GM21529 (cell line): ENCODE data around the gene HTR2C.
A peak's percentile ranks its signal among the peaks of the same experiment; 100 is the strongest.
"Not testable (repeated sequence)": the region's sequence is repeated elsewhere in the genome, so short reads cannot be mapped to it uniquely, and the experiment has no call there.

Source experiments
- ATAC-seq: cut with Tn5 transposase; IDR thresholded peaks from one replicate; pipeline ENCODE4 v1.9.1; 2021; ENCODE audit not compliant: unreplicated experiment

Gene HTR2C

DNA sequence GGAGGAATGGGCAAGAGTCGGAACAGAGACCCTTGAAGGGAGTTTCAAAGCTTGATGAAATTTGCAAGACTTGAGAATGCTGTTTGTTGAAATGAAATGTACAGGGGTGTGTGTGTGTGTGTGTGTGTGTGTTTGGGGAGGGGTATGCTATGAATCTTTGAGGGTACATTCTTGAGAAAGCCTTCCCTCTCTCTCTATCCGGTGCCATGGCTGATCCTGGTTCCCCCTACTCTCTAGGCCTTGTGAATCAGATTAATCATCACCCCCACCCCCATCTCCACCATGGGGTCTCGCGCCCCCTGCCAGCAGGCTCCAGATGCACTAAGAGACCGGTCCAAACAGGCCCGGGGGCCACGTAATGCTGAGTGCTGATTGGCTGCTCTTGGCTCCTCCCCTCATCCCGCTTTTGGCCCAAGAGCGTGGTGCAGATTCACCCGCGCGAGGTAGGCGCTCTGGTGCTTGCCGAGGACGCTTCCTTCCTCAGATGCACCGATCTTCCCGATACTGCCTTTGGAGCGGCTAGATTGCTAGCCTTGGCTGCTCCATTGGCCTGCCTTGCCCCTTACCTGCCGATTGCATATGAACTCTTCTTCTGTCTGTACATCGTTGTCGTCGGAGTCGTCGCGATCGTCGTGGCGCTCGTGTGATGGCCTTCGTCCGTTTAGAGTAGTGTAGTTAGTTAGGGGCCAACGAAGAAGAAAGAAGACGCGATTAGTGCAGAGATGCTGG is at the start of gene HTR2C:
TSS of gene HTR2C (plus strand) at position 441 of the 729 bp plus-strand sequence. CDS start 142,851 bp downstream, outside the sequence.
- ATAC-seq, result no peak

DNA sequence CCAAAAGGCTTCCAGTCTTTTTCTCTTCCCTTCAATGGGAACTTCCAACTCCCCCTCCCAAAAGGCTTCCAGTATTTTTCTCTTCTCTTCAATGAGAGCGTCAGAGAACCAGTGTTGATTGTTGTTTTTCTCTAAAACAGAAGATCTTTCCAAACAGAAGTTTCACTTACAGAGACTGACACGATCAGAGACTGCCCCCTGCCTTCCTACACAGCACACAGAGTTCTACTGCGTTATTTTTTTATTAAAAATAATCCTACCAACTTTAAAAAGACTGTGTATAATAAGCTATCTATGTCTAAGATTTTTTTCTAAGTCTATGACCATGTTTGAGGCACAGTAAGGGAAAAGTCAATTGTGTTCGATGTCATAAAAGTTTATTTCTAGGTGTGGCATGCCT is 3.5 kb upstream of the HTR2C start:
- no peak for ATAC-seq

DNA sequence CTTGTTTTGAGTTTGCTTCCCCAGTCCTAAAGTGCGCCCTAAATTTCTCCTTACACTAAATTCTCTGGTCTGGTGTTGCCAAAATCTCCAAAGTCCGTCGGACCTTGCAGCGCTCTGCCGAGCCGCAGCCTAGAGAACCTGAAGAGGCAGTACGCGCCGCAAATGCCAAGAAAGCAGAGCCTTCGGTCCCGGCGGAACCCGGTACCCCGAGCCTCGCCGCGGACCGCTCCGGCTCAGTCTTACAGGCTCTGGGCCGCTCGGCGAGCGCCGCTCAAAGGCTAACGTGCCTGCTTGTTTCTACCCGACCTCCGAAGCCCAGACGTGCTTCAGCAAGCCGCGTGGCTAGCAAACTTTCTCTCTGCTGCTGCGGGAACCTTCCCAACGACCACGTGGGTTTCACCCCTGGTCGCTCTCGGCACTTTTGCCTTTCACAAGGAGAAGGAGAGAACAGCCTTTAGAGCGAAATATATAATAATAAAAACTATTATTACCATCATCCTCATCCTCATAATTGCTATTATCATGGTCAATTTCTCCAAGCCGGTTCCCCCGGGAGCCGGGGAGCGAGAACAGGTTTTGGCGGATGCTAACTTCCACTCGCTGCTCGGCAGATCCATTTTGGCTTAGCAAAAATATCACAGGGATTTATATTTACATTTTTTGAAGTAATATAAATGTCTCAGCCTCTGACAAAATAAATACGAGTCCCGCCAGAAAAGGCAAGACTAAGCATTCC is 2.2 kb upstream of the HTR2C start:
- ATAC-seq, result no peak

DNA sequence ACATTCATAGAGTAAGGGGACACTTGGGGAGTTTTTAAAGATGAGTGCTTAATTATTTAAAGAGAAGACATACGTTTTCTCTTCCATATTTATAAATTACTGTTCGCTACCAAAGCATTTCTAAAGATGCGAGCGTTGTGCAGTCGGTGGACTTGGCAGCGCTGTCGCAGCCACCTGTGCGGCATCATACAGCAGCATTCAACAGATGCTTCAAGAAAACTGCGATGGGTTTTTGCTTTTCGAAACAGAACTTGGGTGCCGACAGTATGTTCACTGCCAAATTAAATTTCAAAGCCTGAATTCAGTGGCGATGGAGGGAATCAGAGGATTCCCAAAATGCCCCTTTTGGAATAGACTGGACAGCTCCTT is 1.6 kb upstream of the HTR2C start:
- no peak for ATAC-seq

DNA sequence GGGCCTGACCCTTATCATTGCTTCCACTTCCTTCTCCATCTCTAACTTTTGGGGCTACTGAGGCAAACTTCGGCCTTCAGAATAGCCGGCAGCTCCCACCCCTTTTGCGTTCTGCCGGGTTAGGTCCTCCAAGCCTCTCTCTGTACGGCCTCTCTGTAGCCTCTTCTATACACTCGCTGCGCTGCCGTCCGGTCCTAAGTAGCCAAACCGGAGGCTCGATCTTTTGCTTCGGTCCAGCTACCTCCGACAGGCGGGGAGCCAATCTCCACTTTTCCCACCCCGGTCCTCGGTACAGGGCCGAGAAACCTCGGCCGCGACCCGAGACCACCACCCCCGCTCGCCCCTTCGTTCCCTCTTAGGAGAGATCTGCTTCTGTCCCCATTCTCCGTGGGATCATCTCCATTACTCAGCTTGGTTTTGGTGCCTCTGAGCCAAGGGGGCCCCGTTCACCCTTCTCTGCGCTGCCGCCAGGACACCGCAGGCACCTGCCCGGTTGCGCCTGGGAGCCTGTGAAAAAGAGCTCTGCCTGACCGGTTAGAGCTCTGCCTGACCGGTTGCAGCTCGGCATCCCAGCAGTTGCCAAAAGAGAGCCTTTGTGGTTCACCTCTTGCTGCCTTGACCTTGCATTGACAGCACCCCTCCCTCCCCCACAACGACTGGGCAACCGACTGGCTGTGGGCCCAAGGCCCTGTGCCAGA is 1.0 kb upstream of the HTR2C start:
- no peak for ATAC-seq

DNA sequence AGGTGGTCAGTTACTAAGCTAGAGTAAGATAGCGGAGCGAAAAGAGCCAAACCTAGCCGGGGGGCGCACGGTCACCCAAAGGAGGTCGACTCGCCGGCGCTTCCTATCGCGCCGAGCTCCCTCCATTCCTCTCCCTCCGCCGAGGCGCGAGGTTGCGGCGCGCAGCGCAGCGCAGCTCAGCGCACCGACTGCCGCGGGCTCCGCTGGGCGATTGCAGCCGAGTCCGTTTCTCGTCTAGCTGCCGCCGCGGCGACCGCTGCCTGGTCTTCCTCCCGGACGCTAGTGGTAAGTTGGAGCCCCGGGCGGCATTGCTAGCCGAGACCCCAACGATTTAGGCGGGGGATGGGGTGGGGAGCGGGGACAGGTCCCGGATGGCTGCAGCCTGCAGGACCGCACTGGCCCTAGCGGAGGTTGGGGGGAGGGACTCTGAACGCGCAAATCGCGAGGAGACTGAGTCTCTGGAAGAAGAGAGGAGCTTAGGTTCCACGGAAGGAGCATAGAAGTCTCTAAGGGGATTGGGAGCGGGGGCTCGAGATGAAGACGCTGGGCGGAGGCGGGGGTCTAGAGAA is 573 bp downstream of the HTR2C start:
- ATAC-seq, result no peak

DNA sequence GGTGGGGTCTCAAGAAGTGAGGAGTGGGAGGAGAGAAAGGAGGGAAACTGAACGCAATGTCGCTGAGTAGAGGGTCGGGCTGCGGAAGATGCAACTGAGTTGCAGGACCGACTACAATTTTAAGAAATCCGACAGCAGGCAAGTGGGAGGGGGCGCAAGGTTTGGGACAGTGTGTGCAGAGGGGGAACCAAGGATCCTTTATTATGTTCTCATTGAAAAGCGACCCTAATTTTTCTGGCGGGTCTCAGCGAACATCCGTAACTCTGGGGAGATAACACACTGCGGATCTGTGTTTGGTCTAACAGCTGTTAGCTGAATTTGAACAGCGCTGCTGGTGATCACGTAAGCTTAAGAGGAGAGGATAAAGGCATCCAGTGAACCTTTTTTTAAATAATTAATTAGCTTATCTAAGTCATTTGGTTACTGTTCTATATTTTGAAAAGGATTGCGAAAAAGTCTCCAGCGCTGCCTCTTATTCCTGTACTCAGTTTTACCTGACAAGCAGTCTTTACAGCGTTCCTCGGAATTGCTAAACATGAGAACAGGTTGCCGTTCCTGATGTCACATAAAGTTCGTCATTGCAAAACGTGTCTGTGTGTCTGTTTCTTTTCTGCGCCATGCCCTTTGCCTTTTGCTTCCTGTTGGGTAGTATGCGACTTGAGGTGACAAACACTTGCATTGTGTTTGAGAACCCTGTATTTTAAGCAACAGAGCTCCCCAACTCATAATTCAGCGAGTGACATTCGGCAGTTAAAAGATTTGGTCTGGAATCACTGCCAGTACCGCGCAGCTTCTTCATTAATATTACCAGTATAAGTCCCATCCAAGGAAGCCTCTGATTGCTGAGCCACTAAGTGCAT is 1.3 kb downstream of the HTR2C start:
- ATAC-seq, result no peak

DNA sequence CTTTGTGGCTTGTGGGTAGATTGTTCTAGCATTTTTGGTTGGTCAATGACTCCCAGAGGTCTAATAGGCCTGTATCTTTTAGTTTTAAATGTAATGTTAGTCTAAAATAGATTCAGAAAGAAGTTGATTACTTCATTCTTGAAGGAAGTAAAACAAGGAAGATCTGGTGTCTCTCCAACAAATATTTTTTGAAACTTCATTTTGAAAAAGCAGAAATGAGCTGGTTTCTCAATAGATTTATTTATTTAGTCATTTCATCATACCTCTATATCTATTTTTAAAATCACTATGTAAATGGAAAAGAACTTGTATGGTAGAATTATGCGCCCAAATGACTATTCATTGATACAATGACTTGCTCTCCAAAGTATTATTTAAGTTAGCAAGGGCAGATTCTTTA is 7.2 kb downstream of the HTR2C start:
- ATAC-seq, result no peak

DNA sequence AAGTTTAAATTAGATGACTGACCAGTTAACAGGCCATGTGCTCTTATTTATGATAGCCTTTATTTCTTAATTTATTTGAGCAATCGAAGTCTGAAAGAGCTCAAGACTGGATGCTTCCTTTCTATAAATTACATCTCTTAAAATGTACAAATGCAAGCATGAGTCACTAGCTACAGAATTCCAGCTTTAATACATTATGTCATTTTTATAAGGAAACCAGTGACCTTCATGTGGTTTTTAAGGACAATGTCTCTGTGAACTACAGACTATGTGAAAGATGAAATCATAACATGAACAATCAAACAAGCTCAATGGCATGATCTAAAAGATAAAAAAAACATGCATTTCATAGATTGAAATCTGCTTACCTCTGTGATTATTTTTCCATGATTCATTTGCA is 15.4 kb downstream of the HTR2C start:
- no peak for ATAC-seq

DNA sequence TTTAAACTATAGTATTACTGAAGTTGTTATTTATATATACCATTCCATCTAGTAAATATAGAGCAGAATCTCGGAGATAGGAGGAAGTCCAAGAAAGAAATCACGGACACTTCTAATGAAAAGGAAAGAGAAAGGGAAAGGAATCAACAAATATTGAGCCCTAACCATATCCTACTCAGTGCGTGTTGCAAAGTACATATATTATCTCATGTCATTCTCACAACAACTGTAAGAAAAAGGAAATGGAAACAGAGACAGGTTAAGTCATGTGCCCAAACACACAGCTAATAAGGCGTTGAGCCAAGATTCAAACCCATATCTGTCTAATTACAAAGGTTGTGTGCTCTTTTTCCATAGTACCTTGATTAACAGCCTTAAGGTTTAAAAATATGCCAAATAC is 16.0 kb downstream of the HTR2C start:
- ATAC-seq, result no peak

DNA sequence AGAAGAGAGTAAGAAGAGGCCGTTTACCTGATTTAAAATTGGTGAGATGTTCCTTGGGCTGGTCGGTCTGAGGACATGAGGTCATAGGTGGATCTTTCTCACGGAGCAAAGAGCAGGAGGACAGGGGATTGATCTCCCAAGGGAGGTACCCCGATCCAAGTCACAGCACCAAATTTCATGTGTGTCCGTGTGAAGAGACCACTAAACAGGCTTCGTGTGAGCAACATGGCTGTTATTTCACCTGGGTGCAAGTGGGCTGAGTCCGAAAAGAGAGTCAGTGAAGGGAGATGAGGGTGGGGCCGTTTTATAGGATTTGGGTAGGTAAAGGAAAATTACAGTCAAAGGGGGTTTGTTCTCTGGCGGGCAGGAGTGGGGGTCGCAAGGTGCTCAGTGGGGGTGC is 22.7 kb downstream of the HTR2C start:
- ATAC-seq, result not testable (repeated sequence)

DNA sequence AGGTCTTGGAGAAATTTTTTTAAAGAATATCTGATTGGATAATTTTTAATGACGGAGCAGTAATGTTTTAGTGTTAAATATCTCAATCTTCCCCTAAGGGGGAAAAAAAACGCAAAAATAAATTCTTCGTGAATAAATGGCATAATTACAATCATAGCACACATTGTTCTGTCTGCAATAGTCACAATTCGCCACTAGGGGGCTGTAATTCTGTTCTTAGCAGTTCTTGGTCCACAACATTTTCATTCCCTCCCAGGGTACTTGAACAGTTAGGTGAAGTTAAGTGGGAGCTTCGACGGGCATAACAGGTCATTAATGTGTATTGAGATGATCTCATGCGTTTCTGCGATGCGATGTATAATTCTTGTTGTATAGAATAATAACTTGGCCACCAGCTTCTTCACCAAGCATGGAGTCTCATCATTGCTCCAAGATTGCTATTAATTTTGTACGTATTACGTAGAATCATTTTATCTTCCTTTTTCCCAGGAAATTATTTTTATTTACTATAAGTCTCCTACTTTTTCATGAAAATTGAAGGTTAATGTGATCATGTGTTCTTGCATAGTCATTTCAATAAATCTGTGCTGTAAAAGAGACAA is 27.2 kb downstream of the HTR2C start:
- ATAC-seq, result peak; percentile 82

DNA sequence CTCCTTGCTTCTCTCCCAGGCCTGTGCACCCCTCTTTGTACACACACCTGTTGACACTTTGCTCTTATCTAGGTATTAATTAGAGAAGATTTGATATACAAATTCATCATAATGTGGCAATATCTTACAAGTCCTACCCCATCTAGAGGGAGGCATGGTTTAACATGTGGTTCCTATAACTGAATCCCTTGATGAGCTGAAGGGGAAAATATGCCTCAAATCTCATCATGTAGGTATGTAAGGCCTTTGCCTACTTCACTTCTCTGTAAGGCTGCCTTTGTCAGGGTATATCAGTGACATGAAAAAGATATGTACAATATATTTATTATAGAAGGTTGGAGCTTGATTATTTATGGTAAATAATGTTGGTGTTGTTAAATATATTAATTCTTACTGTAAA is 31.9 kb downstream of the HTR2C start:
- ATAC-seq, result no peak

DNA sequence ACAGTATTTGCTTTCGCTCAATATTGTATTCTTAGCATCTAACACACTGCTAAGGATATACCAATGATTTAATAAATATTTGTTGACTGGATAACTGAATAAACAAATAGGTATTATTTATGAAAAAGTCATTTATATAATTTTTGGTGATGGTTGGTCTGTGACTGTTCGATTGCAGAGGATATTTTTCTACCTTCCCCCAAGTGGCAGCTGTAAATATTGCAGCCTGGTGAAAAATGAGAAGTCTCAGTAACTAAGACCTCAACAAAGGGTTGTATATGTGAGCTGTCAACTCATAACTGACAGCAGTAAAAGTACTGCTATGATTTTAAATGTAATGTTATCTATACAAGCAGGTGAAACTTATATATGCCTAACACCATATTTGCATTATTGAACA is 36.0 kb downstream of the HTR2C start:
- ATAC-seq, result no peak

DNA sequence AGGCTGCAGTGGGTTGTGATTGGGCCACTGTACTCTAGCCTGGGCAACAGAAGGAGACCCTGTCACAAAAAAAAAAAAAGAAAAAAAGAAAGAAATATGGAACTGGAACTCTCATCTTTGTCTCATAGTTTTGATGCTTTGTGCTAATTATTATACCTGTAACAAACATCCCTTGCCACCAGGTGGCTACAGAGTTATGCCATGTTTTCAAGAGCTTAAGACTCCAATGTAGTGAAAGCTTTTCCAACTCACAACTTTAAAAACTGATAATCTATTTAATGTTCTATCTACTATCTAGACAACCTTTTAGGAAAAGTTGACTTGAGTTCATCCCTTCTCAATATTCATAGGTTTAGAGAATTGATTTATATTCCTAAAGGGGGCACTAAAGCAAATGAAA is 42.4 kb downstream of the HTR2C start:
- no peak for ATAC-seq

DNA sequence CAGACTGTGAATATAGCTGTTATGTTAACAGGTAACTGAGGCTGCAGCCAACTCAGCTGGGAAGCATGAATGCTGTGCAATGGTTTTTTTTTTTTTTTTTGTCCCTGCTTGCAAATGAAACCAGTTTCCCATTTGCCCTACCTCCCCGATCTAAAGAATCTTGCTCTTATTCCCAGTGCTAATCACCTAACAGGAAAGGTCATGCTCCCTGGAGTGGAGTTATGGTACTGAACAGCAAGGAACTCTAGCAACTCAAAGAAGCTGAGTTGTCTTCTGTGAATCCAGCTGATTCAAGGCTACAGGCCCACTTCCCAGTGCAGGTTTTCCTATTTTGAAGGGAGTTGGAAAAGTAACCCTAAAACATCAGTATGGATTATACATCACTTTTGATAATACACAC is 52.1 kb downstream of the HTR2C start:
- ATAC-seq, result no peak

DNA sequence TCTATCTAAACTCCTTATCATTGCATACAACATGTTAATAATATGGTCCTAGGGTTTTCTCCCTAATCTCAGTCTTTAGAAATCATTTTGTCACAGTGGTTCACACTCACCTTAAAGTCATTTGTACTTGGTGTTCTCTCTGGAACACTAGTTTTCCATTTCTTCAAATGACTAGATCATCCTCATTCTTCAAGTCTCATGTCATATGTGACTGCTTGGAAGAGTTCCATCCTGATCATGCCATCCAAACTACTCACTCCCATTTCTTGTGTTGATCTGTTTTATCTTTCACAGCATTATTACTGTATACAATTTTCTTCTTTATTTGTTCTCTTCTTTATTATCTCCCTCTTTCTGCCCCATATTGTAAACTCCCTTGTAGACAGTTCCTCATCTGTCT is 66.5 kb downstream of the HTR2C start:
- no peak for ATAC-seq

DNA sequence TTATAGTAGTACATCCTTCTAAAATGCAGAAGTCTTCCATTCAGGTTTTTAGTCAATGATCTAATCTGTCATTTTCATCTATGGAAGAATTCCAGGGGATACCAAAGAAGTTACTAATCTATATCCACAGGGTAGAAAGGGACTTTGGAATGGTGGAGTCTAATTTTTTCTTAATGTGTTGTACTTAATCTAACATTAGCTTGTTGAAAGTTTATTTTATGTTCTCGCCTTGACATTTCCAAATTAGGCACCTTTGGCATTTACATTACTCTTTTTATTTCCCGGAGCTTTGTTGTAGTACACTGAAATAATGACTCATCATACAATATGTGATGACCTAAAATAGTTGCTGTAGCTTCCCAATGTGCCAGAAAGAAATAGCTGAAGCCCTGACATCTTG is 91.5 kb downstream of the HTR2C start:
- ATAC-seq, result no peak

DNA sequence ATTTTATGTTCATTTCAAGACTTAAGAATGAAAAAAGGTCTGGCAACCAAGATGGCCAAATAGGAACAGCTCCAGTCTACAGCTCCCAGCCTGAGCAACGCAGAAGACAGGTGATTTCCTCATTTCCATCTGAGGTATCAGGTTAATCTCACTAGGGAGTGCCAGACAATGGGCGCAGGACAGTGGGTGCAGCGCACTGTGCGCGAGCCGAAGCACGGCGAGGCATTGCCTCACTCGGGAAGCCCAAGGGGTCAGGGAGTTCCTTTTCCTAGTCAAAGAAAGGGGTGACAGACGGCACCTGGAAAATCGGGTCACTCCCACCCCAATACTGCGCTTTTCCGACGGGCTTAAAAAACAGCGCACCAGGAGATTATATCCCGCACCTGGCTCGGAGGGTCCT is 116.6 kb downstream of the HTR2C start:
- ATAC-seq, result not testable (repeated sequence)

DNA sequence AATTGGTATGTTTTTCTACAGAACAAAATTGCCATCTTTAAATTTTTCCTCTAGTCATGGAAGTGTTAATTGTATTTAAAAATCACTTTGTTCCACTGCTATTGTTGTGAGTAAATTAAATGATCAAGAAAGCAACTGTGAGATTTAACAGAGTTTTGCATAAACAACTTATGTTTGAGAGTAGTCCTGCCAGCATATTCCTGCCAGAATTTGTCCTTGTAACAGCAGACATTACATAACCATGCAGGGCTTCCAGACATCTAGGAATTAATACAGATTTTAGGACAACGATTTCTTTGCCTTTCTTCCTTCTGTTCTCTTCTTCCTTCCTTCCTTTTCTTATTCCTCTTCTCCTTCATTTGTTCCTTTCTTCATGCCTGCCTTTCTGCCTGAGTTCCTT is 125.5 kb downstream of the HTR2C start:
- ATAC-seq, result no peak
